Activated CD4-positive, alpha-beta T cell treated with anti-CD3 and anti-CD28 coated beads, Interleukin-2, amount 50 U/mL, for 16 hours (primary cell): ENCODE data around the gene LINC01488.

Experiments
- DNase-seq: peaks from one replicate; pipeline ENCODE4 v3.0.0-alpha.2; 2020

LINC01488 gene

DNA sequence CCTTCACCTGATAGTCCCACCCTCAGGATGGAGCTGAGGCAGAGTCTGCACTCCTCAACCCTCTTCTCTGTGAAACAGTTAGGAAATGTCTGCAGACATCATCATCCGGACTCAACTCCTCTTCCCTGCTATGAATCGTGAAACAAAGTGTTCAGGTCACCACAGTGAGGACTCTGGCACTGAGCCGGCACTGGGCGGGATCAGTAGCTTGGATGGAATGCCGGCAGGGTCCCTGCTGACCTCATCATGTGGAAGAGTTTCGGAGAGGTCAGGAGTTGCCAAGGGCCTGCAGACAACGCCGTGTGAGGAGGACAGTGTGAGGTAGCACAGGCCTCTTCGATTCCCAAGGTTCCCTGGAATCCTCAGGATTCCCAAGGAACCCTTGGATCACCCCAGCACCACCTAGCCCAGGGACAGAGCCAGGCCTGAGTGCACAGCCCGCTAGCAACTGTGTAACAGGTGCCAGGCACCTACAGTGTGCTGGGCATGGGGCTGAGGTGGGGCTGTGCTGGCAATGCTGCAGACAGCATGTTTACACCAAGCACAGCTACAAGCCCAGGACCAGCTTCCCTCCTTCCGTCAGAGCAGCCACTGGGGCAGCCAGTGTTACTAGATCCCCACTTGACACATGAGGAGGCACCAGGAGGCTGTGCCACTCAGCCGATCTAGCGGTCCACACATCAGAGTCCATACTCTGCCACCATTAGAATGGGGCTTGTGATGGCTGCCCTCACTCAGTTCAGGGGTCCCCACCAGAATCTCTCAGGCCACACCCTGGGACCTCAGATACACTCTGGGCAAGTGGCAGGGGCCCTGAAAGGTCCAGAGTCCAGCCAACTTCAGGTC, 693 bp upstream of the LINC01488 start:
- DNase-seq = no peak

DNA sequence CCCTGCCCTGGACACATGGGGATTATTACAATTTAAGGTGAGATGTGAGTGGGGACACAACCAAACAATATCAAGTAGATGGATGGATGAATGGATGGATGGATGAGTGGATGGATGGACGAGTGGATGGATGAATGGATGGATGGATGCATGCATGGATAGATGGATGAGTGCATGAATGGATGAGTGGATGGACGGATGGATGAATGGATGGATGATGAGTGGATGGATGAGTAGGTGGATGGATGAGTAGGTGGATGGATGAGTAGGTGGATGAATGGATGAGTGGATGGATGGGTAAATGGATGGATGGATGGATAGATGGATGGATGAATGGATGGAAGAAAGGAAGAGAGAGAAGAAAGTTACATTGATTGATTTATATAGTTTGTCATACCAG, 859 bp downstream of the LINC01488 start:
- no peak for DNase-seq

DNA sequence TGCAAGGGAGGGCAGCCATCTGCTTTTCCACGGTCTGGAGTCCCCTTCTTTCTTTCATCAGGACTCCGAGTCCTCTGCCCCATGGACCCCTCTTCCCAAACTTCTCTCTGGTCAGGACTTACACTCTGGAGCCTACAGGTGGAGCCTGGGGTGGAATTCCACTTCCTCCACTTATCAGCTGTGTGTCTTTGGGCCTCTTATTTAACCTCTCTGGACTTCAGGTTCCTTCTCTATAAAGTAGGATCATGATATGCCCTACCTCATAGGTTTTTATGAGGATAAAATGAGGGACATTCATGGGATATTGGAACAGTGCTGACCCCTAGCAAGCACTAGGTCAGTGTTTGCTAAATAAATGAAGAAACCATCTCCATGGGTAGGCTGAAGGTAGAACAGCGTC, 1.7 kb downstream of the LINC01488 start:
- DNase-seq = no peak

DNA sequence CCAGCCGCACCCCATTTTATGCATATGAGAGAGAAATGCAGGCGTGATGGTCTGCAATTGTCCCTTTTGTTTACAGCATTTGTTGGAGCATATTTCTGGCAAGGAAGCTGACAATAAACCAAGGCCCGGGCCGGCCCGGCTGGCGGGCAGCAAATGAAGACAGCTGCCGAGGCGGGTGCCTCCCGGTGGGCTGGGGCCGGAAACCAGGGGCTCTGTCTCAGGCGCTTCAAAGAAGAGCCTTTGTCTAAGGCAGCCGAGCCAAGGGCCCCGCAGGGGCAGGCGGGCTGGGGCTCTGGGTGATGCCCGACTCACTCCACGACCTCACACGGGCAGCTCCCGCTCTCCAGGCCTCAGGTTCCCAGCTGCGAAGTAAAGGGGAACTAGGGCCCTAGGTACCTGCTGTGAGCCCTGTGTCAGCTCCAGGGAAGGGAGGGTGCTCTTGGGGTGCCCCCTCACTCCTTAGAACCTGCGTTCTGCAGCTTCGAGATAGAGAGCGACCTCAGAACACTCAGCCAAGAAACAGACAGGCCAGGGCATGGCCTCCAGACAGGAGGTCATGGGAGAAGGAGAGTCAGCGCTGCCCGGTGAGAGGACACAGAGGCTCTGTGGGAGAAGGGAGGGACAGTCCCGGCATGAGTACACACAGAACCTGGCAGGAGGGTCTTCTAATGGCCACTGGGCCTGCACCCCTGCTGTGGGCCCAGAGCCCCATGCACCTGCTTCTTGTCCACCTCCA, 2.4 kb downstream of the LINC01488 start:
- DNase-seq = no peak

DNA sequence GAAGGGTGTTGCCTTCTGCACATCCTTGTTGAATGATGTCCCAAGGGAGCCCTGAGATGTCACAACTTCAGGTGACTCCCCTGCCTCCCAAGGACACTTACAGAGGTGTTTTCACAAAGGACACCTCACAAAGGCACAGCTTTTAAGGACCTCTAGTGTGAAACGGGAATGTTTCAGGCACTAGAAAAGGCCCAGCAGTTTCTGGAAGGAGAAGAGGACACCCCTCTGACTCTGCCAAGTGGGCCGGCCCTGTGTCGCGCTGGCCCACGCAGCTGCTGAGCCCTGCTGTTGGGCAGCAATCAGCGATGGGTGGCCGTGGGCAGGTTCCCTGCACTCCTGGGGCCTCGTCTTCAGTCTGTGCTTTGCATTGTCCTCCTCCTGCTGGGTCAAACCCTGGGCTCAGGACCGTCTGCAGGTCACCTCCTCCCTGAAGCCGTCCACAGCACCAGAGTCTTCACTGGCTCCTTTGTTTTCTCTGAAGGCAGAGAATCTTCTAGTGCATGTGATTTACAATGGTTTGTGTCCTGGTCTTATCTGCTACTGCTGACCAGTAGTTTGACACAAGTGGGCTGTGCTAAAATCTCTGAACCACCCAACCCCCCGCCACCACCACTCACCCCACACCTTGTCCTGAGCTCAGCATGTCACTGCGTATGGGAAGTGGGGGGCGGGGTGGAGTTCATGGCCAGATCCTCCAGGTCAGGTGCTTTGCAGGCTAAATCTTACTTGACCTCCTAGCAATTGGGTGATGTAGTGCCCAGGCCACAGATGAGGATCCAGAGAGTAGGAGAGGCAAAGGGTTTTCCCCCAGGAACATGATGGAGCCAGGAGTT, 3.2 kb downstream of the LINC01488 start:
- no peak for DNase-seq

DNA sequence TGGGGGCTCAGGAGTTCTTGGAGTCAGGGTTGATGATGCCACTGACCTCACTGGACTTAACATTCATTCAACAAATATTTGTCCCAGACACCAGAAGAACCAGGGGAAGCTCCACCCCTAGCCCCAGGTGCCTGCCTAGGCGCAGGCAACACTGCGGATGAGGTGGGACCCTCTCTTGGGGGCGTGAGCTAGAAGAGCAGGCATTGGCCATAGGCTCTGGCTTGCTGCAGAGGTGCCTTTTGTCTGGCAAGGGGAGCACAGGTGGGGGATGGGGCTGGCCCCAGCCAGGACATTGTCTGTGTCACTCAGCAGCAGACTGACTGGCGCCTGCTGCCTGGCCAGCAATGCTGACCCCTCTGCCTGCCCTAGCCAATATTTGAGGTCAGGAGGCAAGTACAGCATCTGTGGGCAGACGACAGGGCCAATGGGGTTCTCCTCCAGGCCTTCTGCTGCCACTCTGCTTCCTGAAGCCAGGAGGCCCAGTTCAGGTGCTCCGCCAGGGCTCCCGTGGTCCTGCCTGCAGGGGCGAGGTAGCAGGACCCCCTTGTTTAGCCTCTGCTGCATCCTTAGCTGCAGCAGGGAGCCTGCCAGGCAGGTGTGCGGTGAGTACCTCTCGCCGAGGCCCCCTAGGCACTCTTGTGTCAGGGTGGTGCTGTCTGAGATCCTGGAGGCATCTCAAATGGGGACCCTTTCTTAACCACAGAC, 4.0 kb downstream of the LINC01488 start:
- no peak for DNase-seq

DNA sequence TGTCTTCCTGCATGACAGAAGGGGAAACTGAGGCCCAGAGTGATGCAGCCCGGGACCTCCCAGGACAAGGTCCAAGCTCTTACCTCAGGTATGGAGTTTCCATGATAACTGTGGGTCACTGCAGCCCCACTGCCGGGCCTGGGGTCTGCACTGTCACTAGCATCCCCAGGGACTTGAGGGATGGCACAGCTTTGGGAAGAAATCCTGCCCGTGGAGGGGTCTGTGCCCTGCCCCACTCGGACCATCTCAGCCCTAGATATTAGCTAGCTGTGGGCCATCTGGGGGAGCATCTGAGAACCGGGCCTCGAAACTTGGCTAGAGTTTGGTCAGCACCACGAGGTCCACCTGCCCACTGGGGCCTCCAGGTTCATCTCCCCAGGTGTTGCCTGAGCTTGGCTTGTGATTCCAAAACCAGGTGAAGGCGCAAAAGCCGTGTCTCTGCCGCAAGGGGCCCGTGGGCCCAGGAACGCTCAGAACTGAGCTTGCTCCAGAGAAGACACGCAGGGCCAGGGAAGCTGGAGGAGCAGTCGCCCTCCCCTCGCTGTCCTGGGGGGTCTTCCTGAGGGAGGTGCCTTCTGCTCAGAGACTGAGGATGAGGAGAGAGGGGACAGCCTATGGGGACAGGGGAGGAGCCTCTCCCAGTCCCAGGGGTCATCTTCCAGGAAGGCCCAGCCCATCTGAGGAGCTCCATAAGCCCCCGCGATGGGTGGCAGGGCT, 4.8 kb downstream of the LINC01488 start:
- no peak for DNase-seq

DNA sequence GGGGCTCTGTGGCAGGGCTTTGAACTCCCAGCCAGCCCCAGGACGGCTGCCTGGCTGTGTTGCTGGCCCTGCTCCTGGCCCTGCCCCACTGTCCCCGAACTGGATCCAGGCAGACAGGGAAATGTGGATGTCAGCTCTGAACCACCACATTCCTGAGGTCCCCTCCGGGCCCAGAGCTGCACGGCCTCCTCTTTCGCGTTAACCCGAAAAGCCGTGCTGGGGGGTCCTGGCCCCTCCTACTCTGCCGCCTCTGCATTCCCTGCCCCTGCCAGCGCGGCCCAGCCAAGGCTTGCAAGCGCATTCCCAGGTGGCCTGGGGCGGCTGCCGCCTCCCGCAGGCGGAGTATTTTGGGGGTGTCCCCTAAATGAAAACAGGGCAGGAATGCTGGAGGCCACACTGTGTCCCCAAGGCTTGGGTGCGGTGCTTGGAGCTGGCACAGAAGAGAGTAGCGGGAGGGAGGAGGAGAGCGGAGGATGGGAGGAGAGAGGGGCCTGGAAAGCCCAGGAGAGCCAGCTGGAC, 5.4 kb downstream of the LINC01488 start:
- no peak for DNase-seq

DNA sequence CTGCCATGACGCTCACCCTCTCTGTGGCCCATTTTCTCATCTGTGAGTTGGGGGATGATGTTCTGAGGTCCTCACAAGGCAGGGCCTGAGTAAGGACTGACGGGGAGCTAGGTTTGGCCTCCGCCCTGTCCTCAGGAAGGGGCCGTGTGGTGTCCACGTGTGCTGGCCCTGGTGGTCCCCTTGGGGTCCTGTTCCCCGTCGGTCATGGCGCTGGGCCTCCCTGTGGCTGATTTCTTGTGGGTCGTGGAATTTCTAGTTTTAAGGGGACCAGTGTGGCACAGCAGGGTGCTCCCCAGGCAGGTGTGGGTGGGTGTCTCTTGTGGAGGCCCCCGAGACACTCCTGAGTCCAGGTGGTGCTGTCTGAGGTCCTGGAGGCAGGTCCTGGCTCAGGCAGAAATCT, 5.9 kb downstream of the LINC01488 start:
- DNase-seq = no peak

DNA sequence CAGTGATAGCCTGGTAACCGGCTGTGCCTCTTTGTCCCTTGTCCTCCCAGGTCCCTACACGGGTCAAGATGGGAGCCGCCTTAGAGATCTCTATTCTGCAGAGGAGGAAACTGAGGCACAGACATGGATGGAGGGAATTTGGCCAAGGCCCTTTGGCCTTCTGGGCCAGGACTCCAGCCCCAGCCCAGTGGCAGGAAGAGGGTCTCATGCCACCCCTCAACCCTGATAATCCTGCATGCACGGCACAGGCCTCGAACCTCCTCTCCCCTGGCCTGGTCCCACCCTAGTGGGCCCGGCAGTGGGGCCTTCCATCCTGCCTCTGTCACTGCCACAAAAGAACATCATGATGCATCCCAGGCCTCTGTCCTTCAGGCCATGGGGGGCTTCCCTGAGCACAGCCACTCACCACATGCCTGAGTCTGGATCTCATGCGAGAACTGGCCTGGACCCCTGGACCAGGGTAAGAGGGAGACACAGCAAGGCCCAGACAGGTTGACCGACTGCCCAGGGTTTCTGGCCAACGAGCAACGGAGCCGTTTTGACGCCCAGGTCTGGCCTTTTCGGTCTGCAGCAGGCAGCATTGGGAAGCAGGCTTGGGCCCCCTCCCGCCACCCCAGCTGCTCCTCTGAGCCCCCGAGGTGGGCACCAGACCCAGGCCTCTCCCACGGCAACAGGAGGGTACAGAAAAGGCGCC, 6.5 kb downstream of the LINC01488 start:
- no peak for DNase-seq

DNA sequence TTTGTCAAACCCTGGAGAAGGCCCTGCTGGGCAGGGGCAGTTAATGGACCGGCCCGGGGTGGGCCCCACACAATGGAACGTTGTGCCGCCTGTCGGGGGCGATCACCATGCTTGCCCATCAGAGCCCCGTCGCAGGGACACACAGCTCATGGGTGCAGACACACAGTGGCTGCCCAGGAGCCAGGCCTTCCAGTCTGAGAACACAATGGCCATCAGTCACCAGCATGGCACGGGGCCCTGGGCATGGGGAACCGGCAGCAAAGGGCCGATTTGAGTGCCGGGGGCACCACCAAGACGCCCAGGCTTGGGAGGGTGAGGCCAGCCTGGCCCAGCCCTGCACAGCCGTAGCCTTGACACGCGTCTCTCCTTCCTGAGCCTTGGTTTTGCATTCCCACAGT, 7.1 kb downstream of the LINC01488 start:
- no peak for DNase-seq

DNA sequence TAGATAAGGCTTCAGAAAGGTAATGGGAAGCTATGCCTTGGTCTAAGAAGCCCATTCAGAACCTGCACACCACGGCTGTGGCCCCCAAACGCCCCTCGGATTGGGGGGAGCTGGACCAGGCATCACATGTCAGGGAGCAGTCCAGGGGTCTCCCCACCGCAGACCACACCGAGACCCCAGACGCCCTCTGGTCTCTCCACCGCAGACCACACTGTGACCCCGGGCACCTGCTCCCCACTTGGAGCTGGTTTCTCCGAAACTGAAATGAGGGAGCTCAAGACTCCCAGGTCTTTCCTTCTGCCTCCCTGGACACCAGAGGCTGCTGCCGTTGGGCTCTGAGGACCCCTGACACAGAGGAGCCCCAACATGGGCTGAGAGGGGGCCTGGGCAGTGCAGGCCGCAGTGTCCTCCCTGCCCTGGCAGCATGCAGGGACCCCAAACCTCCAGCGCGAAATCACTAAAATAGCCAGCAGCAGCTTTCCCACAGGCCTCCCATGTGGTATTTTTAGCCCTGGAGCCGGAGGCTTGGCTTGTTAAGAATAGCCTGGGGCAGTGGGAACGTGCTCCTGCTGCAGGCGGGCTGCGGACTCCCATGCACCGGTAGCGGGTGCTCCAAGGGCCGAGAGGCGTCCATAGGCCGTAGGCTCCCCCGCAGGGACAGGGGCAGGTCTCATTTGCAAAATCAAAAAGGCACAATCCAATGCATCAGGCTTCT, 7.7 kb downstream of the LINC01488 start:
- no peak for DNase-seq

DNA sequence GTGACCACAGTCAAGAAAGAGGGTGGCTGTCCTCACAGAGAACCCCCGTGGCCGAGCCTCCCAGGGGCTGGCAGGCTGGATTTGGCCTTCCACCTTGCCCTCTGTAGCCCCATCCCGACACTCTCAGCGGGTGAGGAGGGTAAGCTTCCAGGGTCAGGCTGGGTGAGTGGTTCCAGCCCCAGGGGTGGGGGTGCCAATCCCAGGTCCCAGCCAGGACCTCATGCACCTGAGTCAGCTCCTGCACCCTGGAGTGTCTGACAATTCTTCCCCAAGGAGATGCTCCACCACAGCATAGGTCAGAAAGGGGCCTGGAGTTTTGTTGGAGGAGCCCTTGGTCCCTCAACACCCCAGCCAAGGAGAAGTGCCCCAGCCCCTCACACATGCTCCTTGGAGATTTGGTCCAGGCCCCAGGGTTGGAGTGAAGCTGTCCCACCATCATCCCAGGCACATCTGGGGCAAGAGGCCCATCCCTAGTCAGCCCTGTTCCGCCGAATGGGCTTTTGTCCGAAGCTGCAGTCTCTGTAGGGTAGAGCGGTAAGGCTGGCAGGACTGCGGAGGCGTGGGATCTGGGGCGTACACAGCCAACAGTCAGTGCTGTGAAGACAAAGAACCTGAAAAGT, 8.4 kb downstream of the LINC01488 start:
- no peak for DNase-seq

DNA sequence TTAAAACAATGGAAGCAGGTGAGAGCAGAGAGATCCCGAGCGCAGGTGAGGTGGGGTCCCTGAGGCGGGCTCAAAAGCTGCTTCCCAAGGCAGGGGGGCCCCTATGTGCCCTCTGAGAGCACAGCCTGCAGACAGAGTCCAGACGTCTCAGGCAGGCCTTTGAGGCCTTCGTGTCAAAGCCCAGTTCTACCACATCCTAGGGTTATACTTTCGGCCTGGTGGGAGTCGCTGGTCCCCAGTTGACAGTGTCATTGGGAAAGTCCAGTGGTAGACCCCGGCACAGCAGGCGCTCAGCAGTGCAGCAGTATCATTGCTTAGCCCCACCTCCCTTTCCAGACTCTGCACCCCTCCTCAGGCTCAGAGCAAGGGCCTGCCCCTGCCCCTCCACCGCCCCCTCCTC, 9.1 kb downstream of the LINC01488 start:
- DNase-seq = no peak

DNA sequence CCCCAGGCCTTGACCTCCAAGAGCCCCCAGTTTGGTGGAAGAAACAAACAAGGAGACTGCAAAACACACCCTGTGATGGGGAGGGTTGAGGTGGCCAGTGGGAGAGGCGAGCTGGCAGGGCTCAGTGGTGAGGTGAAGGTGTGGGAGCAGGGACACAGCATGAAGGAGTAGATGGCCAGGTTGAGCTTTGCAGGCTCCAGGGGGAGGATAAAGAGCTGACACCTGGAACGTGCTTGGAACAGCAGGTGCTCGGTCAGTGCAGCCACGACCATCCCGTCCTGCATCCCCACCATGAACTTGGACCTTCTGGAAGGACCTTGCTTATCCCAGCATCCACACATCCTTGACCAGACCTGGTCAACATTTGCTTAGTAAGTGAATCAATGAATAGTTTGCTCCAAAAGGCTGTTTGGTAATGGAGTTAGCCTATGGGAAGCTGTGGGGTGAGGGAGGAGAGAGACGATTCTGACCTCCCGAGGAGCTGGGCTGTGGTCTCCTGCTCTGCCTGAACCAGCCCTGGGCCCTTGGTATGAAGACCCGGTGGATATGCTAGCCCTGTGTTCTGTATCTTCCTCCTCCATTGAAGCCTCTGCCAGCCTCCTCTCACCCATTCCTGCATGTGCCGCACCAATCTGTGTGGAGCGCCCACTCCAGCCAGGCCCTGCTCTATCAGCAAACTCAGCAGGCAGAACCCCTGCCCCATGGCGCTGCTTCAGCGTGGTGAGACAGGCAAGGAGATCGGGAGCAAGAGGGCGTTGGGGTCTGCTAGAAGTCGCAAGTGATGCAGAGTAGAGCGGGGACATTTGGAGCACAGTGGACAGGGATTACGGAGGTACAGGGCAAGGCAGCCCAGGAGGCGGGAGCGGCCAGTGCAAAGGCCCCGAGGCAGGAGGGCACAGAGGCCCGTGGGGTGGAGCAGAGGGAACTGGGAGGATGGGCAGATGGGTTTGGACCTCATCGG, 9.9 kb downstream of the LINC01488 start:
- no peak for DNase-seq

DNA sequence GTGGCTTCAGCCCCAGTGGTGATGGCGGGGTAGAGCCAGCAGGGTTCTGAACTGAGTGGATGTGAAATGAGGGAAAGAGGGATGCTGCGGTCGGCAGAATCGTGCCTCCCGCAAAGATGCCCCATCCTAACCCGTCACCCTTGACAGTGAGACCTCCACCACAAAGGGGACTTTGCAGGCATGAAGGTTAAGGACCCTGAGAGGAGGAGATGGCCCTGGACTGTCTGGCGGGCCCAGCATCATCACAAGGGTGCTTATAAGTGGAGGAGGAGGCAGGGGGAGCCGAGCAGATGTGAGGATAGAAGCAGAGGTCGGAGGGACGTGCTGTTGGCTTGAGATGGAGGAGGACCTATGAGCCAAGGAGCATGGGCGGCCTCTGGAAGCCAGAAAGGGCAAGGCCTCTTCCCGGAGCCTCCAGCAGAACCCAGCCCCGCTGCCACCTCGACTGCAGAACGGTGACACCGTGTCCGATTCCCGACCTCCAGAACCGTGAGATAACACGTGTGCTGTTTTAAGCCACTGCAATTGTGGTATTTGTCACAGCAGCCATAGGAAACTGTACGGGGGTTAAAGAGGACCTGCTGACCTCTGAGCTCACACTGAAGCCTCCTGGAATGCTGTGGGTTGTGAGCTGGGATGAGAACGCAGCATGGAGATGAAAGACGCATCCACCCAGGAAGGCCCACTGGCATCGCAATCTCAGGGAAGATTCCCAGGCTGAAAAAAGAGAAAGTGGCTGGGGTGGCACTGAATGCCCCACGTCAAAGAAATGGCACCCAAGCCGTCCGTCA, 10.9 kb downstream of the LINC01488 start:
- DNase-seq = no peak

DNA sequence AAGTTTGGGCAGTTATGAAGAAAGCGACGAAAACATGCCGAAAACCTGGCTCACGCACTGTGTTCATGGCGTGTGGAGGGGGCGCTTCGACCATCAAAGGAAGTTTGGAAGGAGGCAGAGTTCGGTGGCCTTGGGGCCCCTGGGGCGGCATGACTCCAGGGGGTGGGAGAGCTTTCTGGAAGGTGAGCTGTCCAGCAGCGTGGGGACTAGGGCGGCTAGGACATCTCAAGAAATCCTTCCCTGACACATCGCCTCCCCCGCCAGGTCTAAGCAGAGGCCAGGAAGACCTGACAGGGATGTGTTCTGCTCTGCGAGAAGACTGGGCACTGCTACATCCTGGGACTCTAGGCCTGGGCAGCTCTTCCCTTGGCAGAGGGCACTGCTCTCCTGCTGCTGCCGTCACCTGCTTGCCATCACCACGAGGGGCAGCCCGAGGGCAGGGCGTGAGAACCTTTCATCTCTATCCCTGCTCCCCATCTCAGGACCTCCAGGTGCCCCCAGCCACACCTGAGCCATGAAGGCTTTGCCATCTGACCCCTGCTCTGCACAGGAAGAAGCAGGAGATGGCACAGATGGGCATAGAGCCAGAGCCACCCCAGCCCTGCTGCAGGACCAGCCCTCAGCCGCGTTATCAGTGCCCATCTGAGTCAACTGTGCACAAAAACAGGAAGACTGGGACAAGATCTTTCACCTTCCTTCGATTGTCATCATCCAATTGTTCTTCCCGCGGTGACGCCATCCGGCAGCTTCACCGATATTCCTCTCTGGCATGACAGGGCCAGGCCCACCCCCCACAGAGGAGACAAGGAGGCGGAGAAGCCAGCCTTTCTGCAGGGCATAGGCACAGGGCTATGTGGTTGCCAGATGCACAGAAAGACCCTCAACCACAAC, 12.7 kb downstream of the LINC01488 start:
- no peak for DNase-seq
